Pancreas (tissue), 10 donors: Measurements from ENCODE around the gene CMYA5. TPM values are rescaled to one million over a fixed set of nuclear protein-coding genes. Genes with fewer than 3 reads are reported as not detected.

ENCODE experiments used
- ATAC-seq, 4 donors: fragments of 200-7000 bp; cut with Tn5 transposase; one replicate each; pipeline versions ENCODE4 v1.8.0 to v1.9.1; 2020; ENCODE audit warnings: mild to moderate bottlenecking in 4 of 4, moderate library complexity in 4 of 4
- DNase-seq, 6 donors: peaks; one replicate each; pipeline ENCODE4 v3.0.0-alpha.2; 2020
- FAIRE-seq: peaks from 2 replicates; lab custom pipeline; 2012; peaks lifted over from hg19 to GRCh38; lab: Jason Lieb, UNC
- H3K27ac ChIP-seq, 4 donors: fragments of 200-600 bp; sonication (generic); 1 replicate in 3 of 4; 2 replicates in 1 of 4; pipeline versions ENCODE4 v1.5.0 to v1.8.0; 2020
- H3K27me3 ChIP-seq, 4 donors: fragments of 200-600 bp; one replicate each; pipeline ENCODE4 v1.8.0; 2021
- H3K36me3 ChIP-seq, 3 donors: fragments of 200-600 bp; sonication (generic) in 1 of 3; one replicate each; pipeline versions ENCODE4 v1.5.0 to v1.8.0; 2020 to 2021
- H3K4me1 ChIP-seq, 3 donors: fragments of 200-600 bp; one replicate each; pipeline ENCODE4 v1.8.0; 2021
- H3K4me3 ChIP-seq, 4 donors: fragments of 200-600 bp; sonication (generic) in 2 of 4; one replicate each; pipeline versions ENCODE4 v1.5.0 to v1.8.0; 2020 to 2021
- H3K9me3 ChIP-seq, 4 donors: fragments of 200-600 bp; one replicate each; pipeline ENCODE4 v1.8.0; 2021
- WGBS, 2 donors: extraction: QIAGEN DNeasy Blood & Tissue Kit; methylation state at CpG; one replicate each; pipeline ENCODE4 v1.1.7; 2013; 5-methylcytosine and 5-hydroxymethylcytosine counted together
- intact Hi-C, 3 donors: fragments of 100-400 bp; cut with DNase I; formaldehyde crosslinking; loops; one replicate each; pipeline versions ENCODE4 v1.11.1 to v1.14.2; 2022
- polyA plus RNA-seq, 2 donors: library from polyadenylated mRNA; stranded (reverse); fragments of 200-250 nt; gene quantifications; one replicate each; pipeline ENCODE4 v1.2.3, GENCODE V29; 2013
- total RNA-seq, 6 donors: library from RNA; stranded (reverse); fragmentation: NEBNext Ultra II Directional in 4 of 6; extraction: Animal tissue kit (Norgen Biotek cat#: 25700) in 4 of 6; gene quantifications; one replicate each; pipeline versions ENCODE4 v1.2.1 to v1.2.4, GENCODE V29; 2021 to 2023
- TF ChIP-seq, protein P1 (sequence below), 4 donors: fragments of 200-600 bp; sonication (generic) in 3 of 4; IDR thresholded peaks; one replicate each; pipeline versions ENCODE4 v1.5.0 to v1.8.0; 2021; ENCODE audit warnings: antibody characterized with exemption in 4 of 4
- donor health status: healthy with polysubstance abuse.
- donor health status: DM: no; HTN: no; CAD: no; lungs with moderate emphysema.
- donor health status: DM: no; HTN: no; CAD: no.
- donor health status: control.
- donor health status: control.
- donor health status: Bipolar disorder and iron deficiency.
- donor health status: DM: yes; HTN: yes; CAD: no.
- donor health status: DM: no; HTN: no; CAD: no.
- donor health status: DM: no; HTN: no; CAD: no.
- donor health status: DM: yes; HTN: yes; CAD: no.

Gene CMYA5
- total and polyA plus RNA-seq, 8 donors = 0.09 to 0.84 (median 0.39) TPM

DNA sequence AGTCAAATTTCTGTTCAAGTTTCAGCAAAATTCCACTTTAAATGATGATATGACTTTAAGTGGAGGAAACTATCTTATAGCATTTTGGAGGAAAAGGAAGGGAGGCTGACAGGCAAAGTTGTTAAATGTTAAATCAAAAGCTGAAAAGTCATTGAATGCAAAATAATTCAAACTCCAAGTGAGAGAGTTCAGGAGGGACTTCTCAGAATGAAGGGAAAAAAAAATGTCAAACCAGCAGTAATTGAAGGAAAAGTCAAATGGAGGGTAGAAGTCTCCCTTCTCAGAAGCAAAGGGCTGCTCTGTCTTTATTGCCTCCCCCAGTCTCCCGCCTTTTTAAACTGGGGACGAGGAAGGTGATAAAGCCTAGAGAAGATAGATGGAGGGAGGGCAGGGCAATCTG lies 134.8 kb downstream of the CMYA5 start:
- intact Hi-C loops = no loop called here
- DNase-seq = no peak
- 69 to 70% methylated on average over 2 of the region's 2 CpGs for WGBS, 2 donors

DNA sequence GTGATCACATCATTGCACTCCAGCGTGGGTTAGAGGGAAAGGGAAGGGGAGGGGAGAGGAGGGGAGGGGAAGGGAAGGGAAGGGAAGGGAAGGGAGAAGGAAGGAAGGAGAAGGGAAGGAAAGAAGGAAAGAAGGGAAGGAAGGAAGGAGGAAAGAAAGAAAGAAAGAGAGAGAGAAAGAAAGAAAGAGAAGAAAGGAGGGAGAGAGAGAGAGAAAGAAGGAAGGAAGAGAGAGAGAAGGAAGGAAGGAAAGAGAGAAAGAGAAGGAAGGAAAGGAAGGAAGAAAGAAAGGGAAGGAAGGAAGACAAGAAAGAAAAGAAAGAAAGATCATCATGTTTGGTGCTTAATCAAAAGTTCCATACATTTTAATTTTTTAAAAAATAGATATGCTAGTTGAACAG lies 136.2 kb downstream of the CMYA5 start:
- no peak overlapping the region for H3K27ac ChIP-seq
- ATAC-seq = no peak
- no peak for FAIRE-seq

More for the DNA sequence above, 134.8 kb downstream of the CMYA5 start:
- no peaks in the 10 kb centered on the region for H3K27me3 ChIP-seq
- TF ChIP-seq, protein P1, sequence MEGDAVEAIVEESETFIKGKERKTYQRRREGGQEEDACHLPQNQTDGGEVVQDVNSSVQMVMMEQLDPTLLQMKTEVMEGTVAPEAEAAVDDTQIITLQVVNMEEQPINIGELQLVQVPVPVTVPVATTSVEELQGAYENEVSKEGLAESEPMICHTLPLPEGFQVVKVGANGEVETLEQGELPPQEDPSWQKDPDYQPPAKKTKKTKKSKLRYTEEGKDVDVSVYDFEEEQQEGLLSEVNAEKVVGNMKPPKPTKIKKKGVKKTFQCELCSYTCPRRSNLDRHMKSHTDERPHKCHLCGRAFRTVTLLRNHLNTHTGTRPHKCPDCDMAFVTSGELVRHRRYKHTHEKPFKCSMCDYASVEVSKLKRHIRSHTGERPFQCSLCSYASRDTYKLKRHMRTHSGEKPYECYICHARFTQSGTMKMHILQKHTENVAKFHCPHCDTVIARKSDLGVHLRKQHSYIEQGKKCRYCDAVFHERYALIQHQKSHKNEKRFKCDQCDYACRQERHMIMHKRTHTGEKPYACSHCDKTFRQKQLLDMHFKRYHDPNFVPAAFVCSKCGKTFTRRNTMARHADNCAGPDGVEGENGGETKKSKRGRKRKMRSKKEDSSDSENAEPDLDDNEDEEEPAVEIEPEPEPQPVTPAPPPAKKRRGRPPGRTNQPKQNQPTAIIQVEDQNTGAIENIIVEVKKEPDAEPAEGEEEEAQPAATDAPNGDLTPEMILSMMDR (IDR thresholded peaks at IDR 0.05) = no peak
- no peaks in the 10 kb centered on the region for H3K36me3 ChIP-seq
- no peaks in the 10 kb centered on the region for H3K9me3 ChIP-seq
- no peak overlapping the region for H3K27ac ChIP-seq
- no peaks in the 10 kb centered on the region for H3K4me1 ChIP-seq
- ATAC-seq (no peak), FAIRE-seq (no peak)
- no peak overlapping the region for H3K4me3 ChIP-seq

DNA sequence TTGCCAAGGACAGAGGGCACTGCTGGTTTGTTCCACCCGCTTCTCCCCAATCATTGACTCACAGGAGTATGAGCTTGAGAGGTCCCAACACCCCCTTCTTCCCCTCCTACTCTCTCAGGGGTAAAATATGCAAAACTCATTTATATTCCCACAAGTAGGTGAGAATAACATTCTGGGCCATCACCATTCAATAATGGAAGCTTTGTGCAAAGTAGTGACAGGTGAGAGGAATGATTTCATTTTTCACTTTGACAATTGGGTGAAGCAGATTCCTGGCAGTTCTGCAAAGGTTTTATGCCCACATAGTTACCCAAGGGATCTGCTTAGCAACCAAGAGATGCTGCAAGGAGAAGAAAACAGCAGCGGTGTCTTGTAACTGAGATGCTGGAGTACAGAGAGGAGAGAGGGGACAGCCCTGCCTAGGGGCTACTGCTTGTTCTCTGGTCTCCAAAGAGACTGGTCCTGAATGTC lies 137.6 kb downstream of the CMYA5 start:
- DNase-seq (no peak), FAIRE-seq (no peak), ATAC-seq (no peak)
- Histone ChIP-seq H3K27me3 (no peaks in the 10 kb centered on the region), H3K9me3 (no peaks in the 10 kb centered on the region), H3K27ac (no peak overlapping the region), H3K4me3 (no peak overlapping the region), H3K36me3 (no peaks in the 10 kb centered on the region), H3K4me1 (peaks cover 0 to 3% (median 0%) of the 10 kb centered on the region in 3 donors)
- intact Hi-C loops = no loop called here
- WGBS, 2 donors = 88 to 90% methylated on average over 2 of the region's 2 CpGs
- TF ChIP-seq, protein P1 (IDR thresholded peaks at IDR 0.05) = no peak

More for the DNA sequence above, 136.2 kb downstream of the CMYA5 start:
- no peaks in the 10 kb centered on the region for H3K36me3 ChIP-seq
- H3K27me3 ChIP-seq = no peaks in the 10 kb centered on the region
- intact Hi-C loops = no loop called here
- 81 to 100% methylated on average over 1 of the region's 1 CpG for WGBS, 2 donors
- no peaks in the 10 kb centered on the region for H3K4me1 ChIP-seq
- H3K4me3 ChIP-seq = no peak overlapping the region
- H3K9me3 ChIP-seq = no peaks in the 10 kb centered on the region
- TF ChIP-seq, protein P1 (IDR thresholded peaks at IDR 0.05) = no peak
- no peak for DNase-seq

DNA sequence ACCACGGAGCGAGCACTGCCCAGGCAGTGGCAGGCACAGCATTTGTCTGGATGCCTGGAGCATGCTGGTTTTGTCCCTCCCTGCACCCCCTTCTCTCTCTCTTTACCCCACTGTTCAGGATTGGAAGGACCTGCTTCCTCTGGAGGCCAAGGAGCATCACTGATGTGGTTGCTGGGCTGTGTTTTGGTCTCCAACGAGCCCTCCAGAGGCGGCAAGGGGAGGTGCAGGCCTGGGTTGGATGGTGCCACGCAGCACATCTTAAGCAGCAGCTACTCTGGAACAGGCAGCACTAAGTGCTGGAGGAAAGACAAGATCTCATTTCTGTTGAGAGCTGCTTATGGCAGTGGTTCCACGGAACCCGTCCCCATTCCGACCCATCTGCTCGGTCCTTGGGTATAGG lies 139.6 kb downstream of the CMYA5 start:
- DNase-seq (no peak), FAIRE-seq (no peak), ATAC-seq (no peak)
- Histone ChIP-seq H3K4me3 (no peak overlapping the region), H3K36me3 (no peaks in the 10 kb centered on the region), H3K4me1 (peaks cover 0 to 3% (median 3%) of the 10 kb centered on the region in 3 donors), H3K9me3 (no peaks in the 10 kb centered on the region), H3K27ac (no peak overlapping the region), H3K27me3 (no peaks in the 10 kb centered on the region)
- intact Hi-C loops = no loop called here
- TF ChIP-seq, protein P1 (IDR thresholded peaks at IDR 0.05) = no peak
- 66 to 70% methylated on average over 9 of the region's 9 CpGs for whole genome bisulfite sequencing, 2 donors

DNA sequence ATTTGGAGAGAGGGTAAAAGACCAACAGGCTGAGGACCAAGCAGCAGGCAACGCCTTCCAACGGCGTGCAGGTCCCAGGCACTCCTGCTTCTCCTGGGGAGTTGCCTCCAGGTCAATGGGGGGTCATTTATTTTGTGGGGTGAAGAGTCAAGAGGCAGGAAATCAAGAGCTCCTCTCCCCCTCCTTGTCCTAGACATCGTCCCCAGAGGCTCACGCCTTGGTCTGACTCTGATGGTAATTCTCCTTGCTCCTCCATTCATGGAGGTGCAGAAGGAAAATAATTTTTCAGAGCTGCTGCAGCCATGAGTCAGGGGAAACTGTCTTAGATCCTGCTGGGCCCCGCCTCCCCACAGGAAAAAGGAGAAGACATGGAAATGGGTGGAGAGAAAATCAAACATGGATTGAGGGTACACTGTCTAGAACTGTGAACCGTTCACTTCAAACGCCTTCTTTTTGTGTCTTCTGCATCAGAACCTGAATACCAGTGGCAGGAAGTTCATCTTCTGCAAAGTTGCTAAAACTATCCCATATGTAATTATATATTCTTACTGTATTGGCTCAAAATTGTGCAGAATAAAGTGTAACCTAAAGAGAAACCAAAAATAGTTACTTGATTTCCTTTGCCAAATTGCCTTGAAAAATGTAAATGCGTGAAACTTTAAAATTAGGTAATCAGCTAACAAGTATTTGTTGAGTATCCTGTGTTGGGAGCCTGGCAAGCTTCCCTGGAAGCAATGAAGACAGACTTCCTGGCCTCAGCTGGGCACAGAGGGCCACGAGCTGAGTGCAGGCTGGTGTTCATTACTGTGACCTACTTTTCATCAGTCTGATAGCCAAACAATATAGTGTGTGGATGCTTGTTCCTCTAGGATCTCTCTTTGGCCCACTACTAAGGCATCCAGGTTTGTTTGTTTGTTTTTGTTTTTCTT lies 142.0 kb downstream of the CMYA5 start:
- Histone ChIP-seq H3K36me3 (no peaks in the 10 kb centered on the region), H3K4me3 (no peak overlapping the region), H3K27me3 (no peaks in the 10 kb centered on the region), H3K9me3 (no peaks in the 10 kb centered on the region), H3K27ac (no peak overlapping the region), H3K4me1 (peaks cover 7 to 15% (median 11%) of the 10 kb centered on the region in 3 donors)
- FAIRE-seq = no peak
- TF ChIP-seq, protein P1 (IDR thresholded peaks at IDR 0.05) = no peak
- intact Hi-C loops = no loop called here
- no peak for ATAC-seq
- DNase-seq = no peak
- WGBS, 2 donors = 73 to 76% methylated on average over 10 of the region's 10 CpGs
